DMS 273 (cell line): ENCODE results near the gene LORICRIN.

Experiments used
- DNase-seq: peaks from one replicate; lab custom pipeline; 2025; ENCODE audit not compliant: unreplicated experiment; lab: John Stamatoyannopoulos, UW

Gene LORICRIN

GRCh38 chr1:153259387-153259786 is at the start of gene LORICRIN:
LORICRIN (plus strand) TSS chr1:153259687; CDS start chr1:153260950, 1,263 bp downstream.
- no peak for DNase-seq

- DNase-seq = no peak
These were observed 49.3 kb upstream of the LORICRIN start for GRCh38 chr1:153210206-153210605.

GRCh38 chr1:153212201-153212600 is 47.3 kb upstream of the LORICRIN start:
- no peak for DNase-seq

GRCh38 chr1:153213519-153213918 is 46.0 kb upstream of the LORICRIN start:
- DNase-seq = no peak

GRCh38 chr1:153217212-153217611 is 42.3 kb upstream of the LORICRIN start, which contains the start of gene PRR9:
PRR9 (plus strand) TSS chr1:153217584; CDS start chr1:153218145, 561 bp downstream.
- DNase-seq = no peak

GRCh38 chr1:153217744-153218416 is 41.6 kb upstream of the LORICRIN start:
- no peak for DNase-seq

- DNase-seq = peak; percentile 5
These were observed 38.7 kb upstream of the LORICRIN start for GRCh38 chr1:153220606-153221303.

GRCh38 chr1:153223040-153223891 is 36.2 kb upstream of the LORICRIN start:
- peak; percentile 80 for DNase-seq

- DNase-seq = no peak
These were observed 31.7 kb upstream of the LORICRIN start for GRCh38 chr1:153227810-153228209.

- no peak for DNase-seq
These were observed 31.0 kb upstream of the LORICRIN start for GRCh38 chr1:153228491-153228890.

GRCh38 chr1:153229076-153229829 is 30.2 kb upstream of the LORICRIN start:
- DNase-seq = peak; percentile 52

- DNase-seq = no peak
These were observed 28.1 kb upstream of the LORICRIN start for GRCh38 chr1:153231363-153231762.

- DNase-seq = no peak
These were observed 27.7 kb upstream of the LORICRIN start for GRCh38 chr1:153231785-153232184.

GRCh38 chr1:153232553-153232952 is 26.9 kb upstream of the LORICRIN start:
- no peak for DNase-seq

GRCh38 chr1:153233448-153233847 is 26.0 kb upstream of the LORICRIN start:
- DNase-seq = no peak

- DNase-seq = peak; percentile 39
These were observed 21.0 kb upstream of the LORICRIN start for GRCh38 chr1:153238527-153238926.

- no peak for DNase-seq
These were observed 17.3 kb upstream of the LORICRIN start for GRCh38 chr1:153242160-153242559.

- no peak for DNase-seq
These were observed 14.0 kb upstream of the LORICRIN start for GRCh38 chr1:153245466-153245865.

GRCh38 chr1:153246018-153246417 is 13.5 kb upstream of the LORICRIN start:
- no peak for DNase-seq

- no peak for DNase-seq
These were observed 12.7 kb upstream of the LORICRIN start for GRCh38 chr1:153246825-153247224.
